HG03095 (cell line): ENCODE data around the gene PTDSS2.
"Not testable (repeated sequence)": the region's sequence is repeated elsewhere in the genome, so short reads cannot be mapped to it uniquely, and the experiment has no call there.

Experiments used
- ATAC-seq: cut with Tn5 transposase; IDR thresholded peaks from one replicate; pipeline ENCODE4 v1.9.1; 2021; ENCODE audit warnings: moderate library complexity; ENCODE audit not compliant: unreplicated experiment

The PTDSS2 gene

DNA sequence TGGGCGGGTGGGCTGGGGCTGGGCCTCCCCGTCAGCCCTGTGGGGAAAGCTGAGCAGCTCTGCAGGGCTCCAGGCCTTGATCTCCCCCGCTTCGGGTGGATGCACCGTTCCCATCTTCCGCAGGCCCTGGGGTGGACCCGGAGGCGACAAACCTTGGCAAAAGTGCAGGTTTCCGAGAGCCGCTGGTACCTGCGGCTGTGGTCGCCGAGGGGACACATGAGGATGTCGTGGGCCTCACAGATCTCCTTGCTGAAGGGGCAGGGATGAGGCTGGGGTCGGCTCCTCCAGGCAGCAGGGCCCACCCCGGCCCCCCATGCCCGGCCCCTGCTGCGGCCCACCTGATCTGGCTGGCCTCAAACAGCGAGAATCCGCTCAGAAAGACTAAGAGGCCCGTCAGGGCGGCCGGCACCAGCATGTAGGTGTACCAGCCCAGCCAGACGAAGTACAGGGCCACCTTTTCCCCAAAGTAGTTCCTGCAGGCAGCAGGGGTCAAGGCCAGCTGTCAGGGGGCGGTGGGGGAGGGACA, 20.1 kb upstream of the PTDSS2 start:
- ATAC-seq: no peak

DNA sequence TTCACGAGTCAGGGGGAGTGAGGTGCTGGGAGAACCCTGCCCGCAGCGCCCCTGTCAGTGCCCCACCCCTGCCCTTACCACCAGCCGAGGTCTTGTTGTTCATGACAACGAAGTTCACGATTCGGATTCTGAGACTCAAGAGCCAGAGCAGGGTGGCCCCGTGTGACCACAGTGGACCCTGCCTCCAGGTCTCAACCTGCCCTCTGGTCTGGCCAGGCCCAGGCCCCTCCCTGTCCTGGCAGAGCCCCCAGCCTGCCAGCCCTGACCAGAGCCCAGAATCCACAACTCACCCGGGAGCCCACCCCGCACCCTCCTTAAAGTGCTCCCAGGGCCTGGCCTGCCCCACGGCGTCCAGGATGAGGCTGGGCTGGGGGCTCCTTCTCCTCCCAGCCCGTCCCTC, 18.2 kb upstream of the PTDSS2 start:
- ATAC-seq: no peak

DNA sequence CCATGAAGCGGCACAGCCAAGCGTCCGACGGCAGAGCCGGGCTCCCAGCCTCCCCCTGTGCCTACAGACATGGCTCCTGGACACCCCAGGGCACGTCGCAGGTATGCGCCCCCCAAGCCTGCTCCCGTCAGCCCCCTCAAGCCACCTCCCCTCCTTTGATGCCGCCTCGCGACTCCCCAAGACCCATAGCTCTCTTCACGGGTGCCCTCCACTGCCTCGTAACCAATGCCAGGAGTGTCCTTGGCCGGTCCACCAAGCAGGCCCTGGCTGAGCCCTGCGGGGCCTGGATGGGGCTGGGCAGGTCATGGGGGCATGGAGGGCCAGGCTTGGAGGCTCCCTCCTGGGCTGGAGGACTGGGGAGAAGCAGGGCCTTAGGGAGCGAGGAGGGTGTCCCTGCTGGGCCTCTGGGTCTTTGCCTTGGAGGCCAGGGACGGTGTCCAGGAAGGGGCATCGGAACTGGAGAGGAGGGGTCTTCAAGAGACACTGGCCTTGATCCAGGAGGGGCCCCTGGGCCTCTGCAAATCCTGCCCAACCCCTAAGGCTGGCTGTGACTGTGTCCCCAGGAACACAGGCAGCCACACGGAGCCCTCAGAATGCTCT, 17.5 kb upstream of the PTDSS2 start:
- ATAC-seq: no peak

DNA sequence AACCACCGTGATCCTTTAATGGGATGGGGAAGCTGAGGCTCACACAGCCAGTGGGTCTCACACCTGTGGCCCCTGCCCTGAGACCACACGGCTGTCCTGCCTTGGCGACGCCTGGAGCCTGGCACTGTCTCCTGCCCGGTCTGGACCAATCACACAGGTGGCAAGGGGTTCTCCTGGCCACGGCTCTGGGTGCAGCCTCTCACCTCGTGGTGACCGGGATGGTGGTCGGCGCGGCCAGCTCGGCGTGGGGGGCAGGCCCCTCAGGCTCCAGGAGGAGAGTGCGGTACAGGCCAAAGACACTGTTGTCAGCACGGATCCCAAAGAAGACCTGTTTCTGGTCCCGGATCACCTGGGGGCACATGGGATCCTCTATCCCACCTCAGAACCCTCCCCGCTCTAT, 17.0 kb upstream of the PTDSS2 start:
- no peak for ATAC-seq

DNA sequence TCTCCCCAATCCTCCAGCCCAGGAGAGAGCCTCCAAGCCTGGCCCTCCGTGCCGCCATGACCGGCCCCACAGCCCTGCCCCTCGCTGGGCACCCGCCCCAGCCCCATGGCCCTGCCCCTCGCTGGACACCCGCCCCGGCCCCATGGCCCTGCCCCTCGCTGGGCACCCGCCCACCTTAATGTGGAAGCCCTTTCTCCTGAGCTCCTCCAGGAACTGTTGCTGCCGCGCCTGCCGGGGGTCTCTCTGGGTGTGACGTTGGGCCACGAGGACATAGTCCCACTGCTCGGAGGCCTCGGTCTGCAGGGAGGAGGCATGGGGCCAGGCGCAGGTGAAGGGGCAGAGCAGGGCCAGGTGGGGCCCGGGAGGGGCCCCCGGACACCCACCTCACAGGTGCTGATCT, 16.4 kb upstream of the PTDSS2 start:
- no peak for ATAC-seq

DNA sequence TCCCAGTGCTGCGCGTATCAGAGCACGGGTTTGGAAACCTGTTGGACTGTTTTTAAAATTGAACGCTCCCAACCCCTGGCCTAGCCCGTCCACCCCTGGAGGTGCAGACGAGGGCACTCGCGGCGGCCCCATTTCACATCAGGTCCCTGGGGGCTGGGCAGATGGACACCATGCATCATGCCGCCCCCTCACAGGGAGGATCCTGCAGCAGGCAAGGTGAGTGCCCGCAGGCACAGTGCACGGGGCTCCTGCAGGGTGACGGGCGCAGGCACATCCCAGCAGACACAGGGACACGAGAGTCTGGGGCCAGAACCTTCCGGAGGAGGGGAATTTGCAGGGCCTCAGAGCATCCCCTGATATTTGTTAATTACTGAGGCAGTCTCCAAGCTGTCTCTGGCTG, 15.6 kb upstream of the PTDSS2 start:
- no peak for ATAC-seq

DNA sequence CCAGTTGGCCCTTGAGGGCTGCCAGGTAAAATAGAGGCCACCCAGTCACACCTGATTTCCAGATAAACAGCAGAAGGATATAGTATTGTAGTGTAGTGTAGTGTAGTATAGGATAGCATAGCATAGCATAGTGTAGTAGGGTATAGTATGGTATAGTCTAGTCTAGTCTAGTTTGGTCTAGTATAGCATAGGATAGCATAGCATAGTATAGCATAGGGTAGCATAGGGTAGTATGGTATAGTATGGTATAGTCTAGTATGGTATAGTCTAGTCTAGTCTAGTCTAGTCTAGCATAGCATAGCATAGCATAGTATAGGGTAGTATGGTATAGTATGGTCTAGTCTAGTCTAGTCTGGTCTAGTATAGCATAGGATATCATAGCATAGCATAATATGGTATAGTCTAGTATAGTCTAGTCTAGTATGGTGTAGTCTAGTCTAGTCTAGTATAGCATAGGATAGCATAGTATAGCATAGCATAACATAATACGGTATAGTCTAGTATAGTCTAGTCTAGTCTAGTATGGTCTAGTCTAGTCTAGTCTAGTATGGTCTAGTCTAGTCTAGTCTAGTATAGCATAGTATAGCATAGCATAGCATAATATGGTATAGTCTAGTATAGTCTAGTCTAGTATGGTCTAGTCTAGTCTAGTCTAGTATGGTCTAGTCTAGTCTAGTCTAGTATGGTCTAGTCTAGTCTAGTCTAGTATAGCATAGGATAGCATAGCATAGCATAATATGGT, 14.9 kb upstream of the PTDSS2 start:
- ATAC-seq: not testable (repeated sequence)

DNA sequence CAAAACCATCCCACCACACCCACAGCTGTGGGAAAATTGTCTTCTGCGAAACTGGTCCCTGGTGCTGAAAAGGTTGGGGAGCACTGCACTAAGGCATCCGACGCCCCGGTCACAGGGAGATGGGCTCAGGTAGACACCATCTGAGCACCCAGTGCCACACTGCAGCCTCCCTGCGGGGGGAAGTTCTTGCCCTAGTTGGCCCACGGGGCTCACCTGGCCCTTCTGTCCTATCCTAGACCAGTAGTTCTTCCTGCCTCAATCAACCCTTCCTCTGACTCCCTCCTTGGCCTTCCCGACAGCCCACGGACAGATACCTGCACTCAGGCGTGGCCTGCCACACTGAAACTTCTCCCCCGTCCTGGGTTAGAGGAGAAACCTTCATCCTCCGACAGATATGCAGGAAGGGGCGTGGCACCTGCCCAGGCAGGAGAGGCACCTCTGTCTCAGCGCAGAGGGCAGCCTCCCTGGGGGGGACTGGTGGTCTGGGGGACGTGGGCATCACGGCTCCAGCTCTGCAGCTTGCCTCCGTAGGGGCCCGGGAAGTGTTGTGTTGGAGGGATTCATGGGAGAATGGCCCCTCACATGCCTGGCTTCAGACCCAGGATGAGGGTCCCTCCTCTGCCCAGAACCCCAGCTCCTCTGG, 12.7 kb upstream of the PTDSS2 start:
- no peak for ATAC-seq

DNA sequence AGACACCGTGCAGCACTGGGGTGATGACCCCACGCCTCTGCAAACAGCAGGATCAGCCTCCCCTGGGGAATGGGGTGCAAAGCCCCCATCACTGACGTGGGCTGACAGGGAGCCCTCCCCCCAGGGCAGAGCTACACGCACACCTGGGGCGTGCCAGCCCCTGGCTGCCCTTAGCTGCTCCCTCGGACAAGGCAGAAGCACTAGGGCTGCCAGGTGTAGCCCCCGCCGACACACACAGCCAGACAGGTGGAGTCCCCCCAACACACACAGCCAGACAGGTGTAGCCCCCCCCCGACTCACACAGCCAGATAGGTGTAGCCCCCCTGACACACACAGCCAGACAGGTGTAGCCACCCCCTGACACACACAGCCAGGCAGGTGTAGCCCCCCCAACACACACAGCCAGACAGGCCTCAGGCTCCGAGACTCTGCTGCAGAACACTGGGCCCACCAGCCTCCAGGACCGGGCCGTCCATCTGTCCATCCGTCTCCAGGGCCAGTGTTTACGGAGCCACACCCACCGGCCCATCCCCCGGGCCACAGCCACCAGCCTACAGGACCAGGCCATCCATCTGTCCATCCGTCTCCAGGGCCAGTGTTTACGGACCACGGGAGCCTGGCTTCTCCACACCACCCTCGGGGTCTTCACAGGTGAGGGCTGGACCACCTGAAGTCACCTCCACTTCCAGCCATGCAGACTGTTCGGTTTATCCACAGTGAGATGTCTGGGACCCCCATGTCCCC, 11.8 kb upstream of the PTDSS2 start:
- no peak for ATAC-seq

DNA sequence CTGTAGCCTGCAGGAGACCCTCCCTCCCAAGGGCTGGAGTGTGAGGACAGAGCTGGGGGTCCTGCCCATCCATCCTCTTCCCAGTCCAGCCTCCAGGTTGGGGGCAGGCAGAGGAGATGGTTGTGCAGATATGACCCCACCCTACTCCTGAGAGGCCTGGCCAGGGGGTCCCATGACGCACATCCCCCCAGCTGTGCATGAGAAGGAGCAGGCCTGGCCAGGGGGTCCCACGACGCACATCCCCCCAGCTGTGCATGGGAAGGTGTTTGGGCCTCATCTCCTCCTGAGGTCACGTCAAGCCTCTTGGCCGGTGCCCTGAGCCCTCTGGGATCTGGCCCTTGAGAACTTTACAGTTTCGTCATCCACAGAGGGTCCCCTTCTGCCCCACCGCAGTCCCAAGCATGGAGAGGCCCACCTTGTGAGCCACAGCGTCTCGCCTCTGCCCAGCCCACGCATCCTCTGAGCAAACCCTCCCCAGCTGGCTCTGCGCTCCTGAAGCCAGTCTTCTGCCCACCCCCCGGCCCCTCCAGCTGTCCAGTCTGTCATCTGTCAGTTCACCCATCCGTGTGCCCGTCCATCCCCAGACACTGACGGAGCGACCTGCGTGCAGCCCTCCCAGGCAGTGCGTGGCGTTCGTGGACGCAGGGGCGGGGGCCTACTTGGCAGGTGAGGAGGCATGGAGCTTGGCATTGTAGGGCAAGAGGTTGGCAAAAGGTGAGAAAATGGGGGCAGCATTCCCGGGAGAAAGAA, 10.6 kb upstream of the PTDSS2 start:
- no peak for ATAC-seq

DNA sequence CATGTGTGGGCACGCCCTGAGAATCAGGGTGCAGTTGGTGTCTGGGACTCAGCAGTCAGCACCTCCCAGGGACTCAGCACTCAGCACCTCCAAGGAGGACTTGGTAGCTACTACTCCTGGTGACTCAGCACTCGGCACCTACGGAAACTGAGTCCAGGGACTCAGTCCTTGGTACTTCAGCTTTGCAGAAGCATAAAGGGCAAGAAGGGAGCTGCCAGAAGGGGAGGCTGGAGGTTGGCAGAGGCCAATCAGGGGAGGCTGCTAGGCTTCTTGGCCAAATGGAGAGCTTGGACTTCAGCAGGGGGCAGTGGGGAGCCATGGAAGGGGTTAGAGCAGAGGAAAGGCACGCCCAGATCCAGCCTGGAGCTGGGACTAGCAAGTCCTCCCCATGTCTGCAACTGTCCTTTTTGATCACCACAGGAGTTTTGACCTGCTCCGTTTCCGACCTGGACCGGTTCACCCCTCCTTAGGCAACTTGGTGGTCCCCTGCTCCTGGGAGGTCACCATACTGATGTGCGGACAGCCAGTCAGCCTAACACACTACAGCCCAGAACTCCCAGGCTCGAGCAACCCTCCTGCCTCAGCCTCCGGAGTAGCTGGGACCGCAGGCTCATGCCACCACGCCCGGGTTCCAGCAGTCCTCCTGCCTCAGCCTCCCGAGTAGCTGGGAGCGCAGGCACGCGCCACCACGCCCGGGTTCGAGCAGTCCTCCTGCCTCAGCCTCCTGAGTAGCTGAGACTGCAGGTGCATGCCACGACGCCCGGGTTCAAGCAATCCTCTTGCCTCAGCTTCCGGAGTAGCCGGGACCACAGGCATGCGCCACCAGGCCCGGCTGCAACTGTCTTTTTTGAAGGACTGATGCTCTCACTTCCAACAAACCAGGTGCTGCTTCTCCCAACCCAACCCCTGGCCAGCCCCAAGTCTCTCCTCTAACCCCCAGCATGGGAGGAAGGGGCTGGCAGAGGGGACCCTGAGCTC, 9.7 kb upstream of the PTDSS2 start:
- no peak for ATAC-seq

DNA sequence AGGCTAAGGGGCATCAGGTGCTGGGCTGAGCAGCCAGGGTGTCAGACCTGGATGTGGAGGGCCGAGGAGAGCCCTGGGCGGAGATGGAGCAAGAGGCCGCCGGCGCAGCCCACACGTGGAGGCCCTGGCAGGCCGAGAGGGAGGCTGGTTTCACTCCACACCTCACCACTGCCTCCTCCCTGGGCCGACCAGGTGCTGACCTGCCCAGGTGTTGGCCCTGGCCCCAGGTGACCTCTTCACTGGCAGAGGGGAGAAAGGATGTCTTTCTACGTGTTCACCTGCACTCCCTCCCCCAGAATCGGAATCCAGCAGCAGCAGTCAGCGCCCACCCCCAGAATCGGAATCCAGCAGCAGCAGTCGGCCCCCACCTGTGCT, 9.0 kb upstream of the PTDSS2 start:
- no peak for ATAC-seq

DNA sequence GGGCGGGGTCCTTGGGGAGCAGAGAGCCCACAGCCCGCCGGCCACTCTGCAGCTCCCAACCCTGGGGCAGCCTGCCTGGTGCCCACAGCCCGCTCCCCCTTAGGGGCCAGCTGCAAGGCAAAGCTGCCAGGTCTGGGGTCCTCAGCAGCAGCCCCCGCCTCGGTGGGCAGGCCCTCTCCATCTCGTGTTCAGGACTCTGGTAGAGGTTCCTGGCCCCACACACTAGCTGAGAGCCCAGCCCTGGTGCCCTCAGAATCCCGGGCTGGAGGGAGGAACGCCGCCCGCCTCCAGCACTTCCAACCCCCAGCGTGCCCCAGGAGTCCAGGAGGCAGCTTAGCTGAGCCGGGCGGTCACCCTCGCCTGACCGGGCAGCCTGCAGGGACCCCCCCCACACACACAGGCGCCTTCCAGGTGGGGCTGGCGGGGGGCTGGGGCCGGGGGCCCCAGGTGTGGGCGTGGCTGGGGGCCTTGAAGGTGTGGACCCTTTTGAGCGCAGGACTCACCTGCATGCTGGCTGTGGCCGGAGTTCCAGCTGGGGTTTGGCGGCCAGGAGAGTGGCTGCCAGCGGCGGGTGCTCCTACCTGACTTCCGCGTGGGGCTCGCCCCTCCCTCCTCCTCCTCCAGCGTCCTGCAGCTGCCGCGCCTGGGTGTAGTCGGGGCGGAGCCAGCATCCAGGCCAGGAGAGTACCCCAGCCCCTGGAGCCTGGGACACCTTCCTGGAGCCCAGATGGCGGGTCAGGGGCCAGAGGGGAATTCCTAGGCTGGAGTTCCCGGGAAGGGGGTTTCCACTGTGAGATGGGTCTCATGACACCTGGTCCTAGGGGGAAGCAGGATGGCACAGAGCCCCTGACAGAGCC, 8.4 kb upstream of the PTDSS2 start, which contains the start of gene ANO9:
ANO9 (minus strand) TSS at position 594 of the 857 bp plus-strand sequence; CDS start at position 509, 85 bp downstream.
- no peak for ATAC-seq

DNA sequence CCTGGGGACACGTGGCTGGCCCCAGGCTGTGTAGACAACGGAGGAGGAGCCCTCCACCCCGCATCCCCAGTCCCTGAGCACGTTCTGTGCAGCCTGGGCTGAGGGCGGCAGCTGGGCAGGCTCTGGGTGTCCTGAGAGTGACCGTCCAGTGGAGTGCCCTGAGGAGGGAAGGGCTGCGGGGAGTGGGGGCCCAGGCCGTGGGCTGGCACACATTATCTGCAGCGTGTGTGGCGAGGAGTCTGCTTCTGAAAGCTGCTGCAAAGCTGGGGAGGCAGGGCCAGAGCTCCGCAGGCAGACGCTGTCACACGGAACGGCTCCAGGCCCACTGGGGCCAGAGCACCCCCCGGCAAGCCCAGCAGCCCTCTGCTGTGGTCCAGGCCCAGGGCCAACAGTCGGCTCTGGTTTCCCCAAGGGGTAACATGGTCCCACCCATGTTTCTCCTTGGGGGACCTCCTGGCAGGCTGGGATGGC, 7.4 kb upstream of the PTDSS2 start:
- ATAC-seq: no peak

DNA sequence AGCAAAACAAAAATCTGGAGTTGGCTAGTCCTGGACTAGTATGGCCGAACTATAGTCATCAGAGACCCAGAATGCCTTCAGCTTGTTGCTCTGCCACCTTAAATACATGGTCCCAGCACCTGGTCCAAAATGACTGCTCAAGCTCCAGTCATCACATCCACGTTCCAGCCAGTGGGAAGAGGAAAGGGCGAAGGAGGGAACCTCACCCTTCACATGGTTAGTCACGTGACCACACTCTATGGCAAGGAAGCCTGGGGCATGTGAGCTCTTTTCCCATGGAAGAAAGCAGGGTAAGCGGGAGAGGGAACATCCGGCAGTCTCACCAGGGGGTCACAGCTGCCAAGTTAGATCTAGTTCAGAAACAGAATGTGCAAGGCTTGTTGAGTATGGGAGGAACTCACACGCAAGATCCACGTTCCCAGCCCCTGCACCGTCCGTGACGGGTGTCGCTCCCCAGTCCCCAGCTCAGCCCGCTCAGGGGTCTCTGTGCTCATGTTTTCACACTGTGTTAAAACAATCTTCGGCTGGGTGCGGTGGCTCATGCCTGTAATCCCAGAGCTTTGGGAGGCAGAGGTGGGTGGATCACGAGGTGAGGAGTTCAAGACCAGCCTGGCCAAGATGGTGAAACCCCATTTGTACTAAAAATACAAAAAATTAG, 6.4 kb upstream of the PTDSS2 start:
- no peak for ATAC-seq

DNA sequence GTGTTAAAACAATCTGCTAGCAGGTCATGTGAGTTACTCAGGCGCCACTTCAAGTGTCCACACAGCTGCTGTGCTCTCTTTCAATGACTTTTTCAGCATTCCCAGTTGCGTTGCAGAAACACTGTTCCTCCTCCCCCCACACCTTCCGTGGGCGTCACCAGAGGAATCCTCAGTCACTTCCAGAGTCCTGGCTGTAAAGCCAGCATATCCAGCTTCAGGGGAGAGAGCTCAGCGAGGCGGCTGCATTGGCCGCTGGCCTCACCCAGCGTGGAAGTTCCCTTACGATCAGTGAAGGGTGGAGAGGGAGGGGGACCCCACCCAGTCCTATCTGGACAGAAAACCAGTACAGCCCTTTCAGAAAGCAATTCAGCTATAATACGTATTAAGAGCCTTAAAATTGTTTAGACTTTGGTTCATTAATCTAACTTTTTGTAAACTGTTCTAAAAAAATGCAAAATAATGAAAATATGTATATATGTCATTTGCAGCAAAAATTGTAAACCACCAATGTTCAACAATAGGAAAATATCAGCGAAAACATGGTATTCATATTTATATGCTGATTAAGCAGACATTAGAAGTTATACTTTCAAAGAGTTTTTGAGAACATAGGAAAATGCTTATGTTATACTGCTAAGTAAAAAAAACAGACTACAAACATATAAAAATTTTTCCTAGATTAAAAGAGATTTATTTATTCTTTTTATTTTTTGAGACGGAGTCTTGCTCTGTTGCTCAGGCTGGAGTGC, 5.5 kb upstream of the PTDSS2 start:
- ATAC-seq: no peak
